Activated CD8-positive, alpha-beta memory T cell treated with anti-CD3 and anti-CD28 coated beads for 48 hours (primary cell): ENCODE results near the gene RTN4R.

Source experiments
- DNase-seq, 3 experiments: peaks; one replicate each; pipeline ENCODE4 v3.0.0-alpha.2; 2020; ENCODE audit warnings: low read depth in 2 of 3, low spot score in 2 of 3

RTN4R gene

GRCh38 chr22:20231514-20232236 lies 36.4 kb downstream of the RTN4R start:
- DNase-seq = no peak

GRCh38 chr22:20230777-20231420 lies 37.2 kb downstream of the RTN4R start:
- DNase-seq = no peak

GRCh38 chr22:20229916-20230775 lies 38.0 kb downstream of the RTN4R start:
- no peak for DNase-seq

- no peak for DNase-seq
Measured at GRCh38 chr22:20228939-20229272, 39.2 kb downstream of the RTN4R start.

GRCh38 chr22:20228055-20228938 lies 39.8 kb downstream of the RTN4R start:
- DNase-seq = no peak

GRCh38 chr22:20227363-20227762 lies 40.8 kb downstream of the RTN4R start:
- DNase-seq = no peak

GRCh38 chr22:20226760-20227350 lies 41.3 kb downstream of the RTN4R start:
- no peak for DNase-seq

GRCh38 chr22:20226077-20226716 lies 41.9 kb downstream of the RTN4R start:
- no peak for DNase-seq

- no peak for DNase-seq
Measured at GRCh38 chr22:20225693-20225966, 42.5 kb downstream of the RTN4R start.

GRCh38 chr22:20224917-20225692 lies 43.0 kb downstream of the RTN4R start:
- DNase-seq = no peak

GRCh38 chr22:20224256-20224626 lies 43.9 kb downstream of the RTN4R start:
- DNase-seq = no peak

GRCh38 chr22:20223421-20224255 lies 44.5 kb downstream of the RTN4R start:
- DNase-seq = no peak

GRCh38 chr22:20222764-20223420 lies 45.2 kb downstream of the RTN4R start:
- no peak for DNase-seq

- no peak for DNase-seq
Measured at GRCh38 chr22:20221421-20222340, 46.4 kb downstream of the RTN4R start.

GRCh38 chr22:20220629-20221026 lies 47.5 kb downstream of the RTN4R start:
- no peak for DNase-seq

- no peak for DNase-seq
Measured at GRCh38 chr22:20219667-20220628, 48.2 kb downstream of the RTN4R start.
